Panc1 (cell line): ENCODE measurements around the gene SUGCT. TPM values are rescaled to one million over a fixed set of nuclear protein-coding genes. Genes with fewer than 3 reads are reported as not detected.

Source experiments
- ATAC-seq: fragments of 200-7000 bp; cut with Tn5 transposase; 2 replicates; pipeline ENCODE4 v1.9.1; 2020; ENCODE audit warnings: mild to moderate bottlenecking, moderate library complexity
- BruUV-seq: library from RNA; stranded (reverse); fragments of 400-500 nt; replicated peaks from 2 replicates; lab custom pipeline; 2021; lab: Mats Ljungman, UMichigan
- CTCF ChIA-PET: fragments of 300-600 bp; sonication (Branson Sonifier 250); formaldehyde crosslinking; loops from one replicate; lab custom pipeline; 2022; ENCODE audit warnings: antibody characterized with exemption; lab: Charles Lee
- POLR2A ChIA-PET: fragments of 300-600 bp; sonication (Branson Sonifier 250); formaldehyde crosslinking; loops from one replicate; lab custom pipeline; 2022; ENCODE audit warnings: antibody characterized with exemption; lab: Charles Lee
- DNase-seq: peaks from one replicate; pipeline ENCODE4 v3.0.0-alpha.2; 2010; ENCODE audit warnings: low read depth, low spot score
- H3K27ac ChIP-seq: 2 replicates; pipeline ENCODE4 v1.5.1; 2011; ENCODE audit warnings: mild to moderate bottlenecking, low read length, inconsistent platforms
- H3K27me3 ChIP-seq: fragments of 200-500 bp; sonication (Bioruptor generic); 2 replicates; pipeline ENCODE4 v1.6.0; 2014; ENCODE audit warnings: low read length, inconsistent platforms; ENCODE audit not compliant: control insufficient read depth, insufficient read depth
- H3K36me3 ChIP-seq: fragments of 200-500 bp; sonication (Bioruptor generic); 2 replicates; pipeline ENCODE4 v1.5.1; 2014; ENCODE audit warnings: inconsistent platforms, mild to moderate bottlenecking, low read length, moderate library complexity; ENCODE audit not compliant: control insufficient read depth, insufficient read depth
- H3K4me1 ChIP-seq: 2 replicates; pipeline ENCODE4 v1.5.1; 2011; ENCODE audit warnings: inconsistent platforms, mild to moderate bottlenecking, low read length, moderate library complexity; ENCODE audit not compliant: control insufficient read depth, insufficient read depth
- H3K4me3 ChIP-seq, 2 experiments: 2 replicates each; pipeline ENCODE4 v1.5.1; 2011 to 2012; ENCODE audit warnings: low read depth in 2 of 2, low read length in 2 of 2, mild to moderate bottlenecking in 2 of 2, inconsistent platforms in 1 of 2, moderate library complexity in 1 of 2
- H3K9me3 ChIP-seq: fragments of 200-500 bp; sonication (Bioruptor generic); 2 replicates; pipeline ENCODE4 v1.5.1; 2014; ENCODE audit warnings: low read depth, mild to moderate bottlenecking, inconsistent platforms, low read length, moderate library complexity; ENCODE audit not compliant: control insufficient read depth, insufficient read depth
- POLR2AphosphoS5 ChIP-seq: IDR thresholded peaks from 2 replicates; pipeline ENCODE4 v1.6.1; 2012; ENCODE audit warnings: mild to moderate bottlenecking, low read depth, low read length, moderate library complexity
- REST ChIP-seq, 2 experiments: IDR thresholded peaks; 2 replicates each; pipeline ENCODE4 v1.6.1; 2011 to 2012; ENCODE audit warnings: low read depth in 2 of 2, control low read depth in 1 of 2, low read length in 1 of 2, mild to moderate bottlenecking in 1 of 2, moderate library complexity in 1 of 2; ENCODE audit not compliant: insufficient read depth in 1 of 2
- SIN3A ChIP-seq: IDR thresholded peaks from 2 replicates; pipeline ENCODE4 v1.6.1; 2012; ENCODE audit warnings: low read depth, mild to moderate bottlenecking, low read length, moderate library complexity, borderline replicate concordance; ENCODE audit not compliant: insufficient read depth
- TCF7L2 ChIP-seq: IDR thresholded peaks from 2 replicates; pipeline ENCODE4 v1.6.1; 2011; ENCODE audit warnings: mild to moderate bottlenecking, low read depth, low read length, inconsistent platforms
- in situ Hi-C: cut with HindIII; loops from 2 replicates; pipeline ENCODE4 v1.10.0; 2016; ENCODE audit warnings: low sequenced_read_pairs, low pct_unique_long_range_greater_than_20kb
- intact Hi-C: fragments of 100-400 bp; cut with micrococcal nuclease; formaldehyde crosslinking; loops from one replicate; pipeline ENCODE4 v1.10.0; 2022; ENCODE audit not compliant: unreplicated experiment
- total RNA-seq: library from RNA; stranded (reverse); gene quantifications from one replicate; pipeline ENCODE4 v1.2.1, GENCODE V29; 2021; ENCODE audit not compliant: unreplicated experiment
- TF ChIP-seq, protein P1 (sequence below): fragments of 450-650 bp; IDR thresholded peaks from 2 replicates; pipeline ENCODE4 v1.5.1; 2017; ENCODE audit warnings: mild to moderate bottlenecking

Gene SUGCT
- total RNA-seq, 1 experiment from 2014 or later: 3.1 TPM

DNA sequence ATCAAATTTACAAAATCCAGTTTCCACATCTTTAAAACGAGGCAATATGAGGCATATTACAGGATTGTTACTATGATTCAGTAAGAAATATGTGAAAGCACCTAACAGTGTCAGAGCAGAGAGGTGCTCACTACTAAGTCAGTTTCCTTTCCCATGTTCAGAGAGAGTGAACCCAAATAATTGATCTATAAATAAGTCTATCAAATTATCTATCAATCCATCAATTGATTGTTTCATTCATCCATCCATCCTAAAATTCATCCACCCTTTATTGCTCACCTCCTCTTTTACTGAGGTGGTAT, 340.8 kb downstream of the SUGCT start:
- BruUV-seq: no TSS peak
- Histone ChIP-seq H3K4me3 (no peak overlapping the region), H3K4me1 (no peaks in the 10 kb centered on the region), H3K9me3 (no peaks in the 10 kb centered on the region), H3K27me3 (no peaks in the 10 kb centered on the region), H3K36me3 (no peaks in the 10 kb centered on the region), H3K27ac (no peak overlapping the region)
- no peak for TF ChIP-seq POLR2AphosphoS5
- TF ChIP-seq TCF7L2: no peak
- TF ChIP-seq REST (IDR thresholded peaks at IDR 0.05; ENCODE audit: insufficient read depth in 1 of 2, low read depth in 2 of 2, low read length in 1 of 2): no peak
- intact Hi-C loops: no loop called here
- DNase-seq (no peak), ATAC-seq (no peak)
- ChIA-PET CTCF (no interaction called here), POLR2A (no interaction called here)
- in situ Hi-C loops: no loop called here

- Histone ChIP-seq H3K27ac (no peak overlapping the region), H3K9me3 (no peaks in the 10 kb centered on the region), H3K36me3 (no peaks in the 10 kb centered on the region), H3K4me1 (no peaks in the 10 kb centered on the region), H3K27me3 (no peaks in the 10 kb centered on the region), H3K4me3 (no peak overlapping the region)
- ChIA-PET CTCF (no interaction called here), POLR2A (no interaction called here)
- DNase-seq (no peak), ATAC-seq (no peak)
- TF ChIP-seq REST (IDR thresholded peaks at IDR 0.05; ENCODE audit: insufficient read depth in 1 of 2, low read depth in 2 of 2, low read length in 1 of 2) (no peak), TCF7L2 (no peak), SIN3A (no peak), POLR2AphosphoS5 (no peak)
- TF ChIP-seq, protein P1, sequence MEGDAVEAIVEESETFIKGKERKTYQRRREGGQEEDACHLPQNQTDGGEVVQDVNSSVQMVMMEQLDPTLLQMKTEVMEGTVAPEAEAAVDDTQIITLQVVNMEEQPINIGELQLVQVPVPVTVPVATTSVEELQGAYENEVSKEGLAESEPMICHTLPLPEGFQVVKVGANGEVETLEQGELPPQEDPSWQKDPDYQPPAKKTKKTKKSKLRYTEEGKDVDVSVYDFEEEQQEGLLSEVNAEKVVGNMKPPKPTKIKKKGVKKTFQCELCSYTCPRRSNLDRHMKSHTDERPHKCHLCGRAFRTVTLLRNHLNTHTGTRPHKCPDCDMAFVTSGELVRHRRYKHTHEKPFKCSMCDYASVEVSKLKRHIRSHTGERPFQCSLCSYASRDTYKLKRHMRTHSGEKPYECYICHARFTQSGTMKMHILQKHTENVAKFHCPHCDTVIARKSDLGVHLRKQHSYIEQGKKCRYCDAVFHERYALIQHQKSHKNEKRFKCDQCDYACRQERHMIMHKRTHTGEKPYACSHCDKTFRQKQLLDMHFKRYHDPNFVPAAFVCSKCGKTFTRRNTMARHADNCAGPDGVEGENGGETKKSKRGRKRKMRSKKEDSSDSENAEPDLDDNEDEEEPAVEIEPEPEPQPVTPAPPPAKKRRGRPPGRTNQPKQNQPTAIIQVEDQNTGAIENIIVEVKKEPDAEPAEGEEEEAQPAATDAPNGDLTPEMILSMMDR: no peak
- in situ Hi-C loops: no loop called here
- BruUV-seq: no TSS peak
- intact Hi-C loops: no loop called here
Observed at GRCh38 chr7:40477094-40477493, 342.3 kb downstream of the SUGCT start.
